ENCODE measurements around the gene CCNE1. TPM values are rescaled to one million over a fixed set of nuclear protein-coding genes. Genes with fewer than 3 reads are reported as not detected.
"Not testable (repeated sequence)": the region's sequence is repeated elsewhere in the genome, so short reads cannot be mapped to it uniquely, and the experiment has no call there.

CCNE1 gene
- total RNA-seq, 2 experiments from 2014 or later = 29.3 to 29.7 TPM

DNA sequence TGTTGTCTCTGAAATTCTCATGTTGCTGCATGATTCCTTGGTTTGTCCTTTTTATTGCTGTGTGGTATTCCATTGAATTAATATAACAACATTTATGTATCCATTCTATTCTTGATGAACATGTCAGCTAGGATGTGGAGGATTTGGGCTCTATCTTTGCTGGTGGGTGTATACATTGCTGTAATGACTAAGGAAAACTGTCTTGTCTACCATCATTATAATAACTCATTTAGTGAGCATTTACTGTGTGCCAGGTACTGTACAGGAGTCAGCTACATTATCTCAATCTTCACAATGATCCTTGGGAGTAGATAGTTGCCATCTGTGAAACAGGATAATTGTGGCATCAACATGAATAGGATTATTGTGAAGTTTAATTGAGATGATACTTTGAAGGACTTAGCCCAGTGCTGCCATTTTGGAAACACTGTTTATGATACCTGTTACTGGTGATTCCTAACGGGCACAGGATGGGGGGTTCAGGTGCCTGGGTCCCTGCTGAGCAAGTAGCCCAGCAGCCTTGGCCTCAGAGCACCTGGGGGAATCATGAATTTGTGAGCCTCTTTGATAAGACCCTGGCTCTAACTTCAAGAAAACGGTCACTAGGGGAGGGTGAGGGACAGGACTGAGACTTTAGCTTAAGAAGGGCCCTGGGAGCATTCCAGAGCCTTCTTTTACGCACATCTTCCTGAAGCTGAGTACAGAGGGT is 1.8 kb upstream of the CCNE1 start:
- DNase-seq = no peak
- POLR2A ChIA-PET = no interaction called here
- intact Hi-C loops (cut with micrococcal nuclease) = loop anchor here (2.0 kb wide), 1 partner anchor 27 kb away; no protein-coding TSS in a partner anchor
- Mint-ChIP-seq H3K4me1 (ENCODE audit: low read depth) (peaks cover 20% of the 10 kb centered on the region), H3K9me3 (no peaks in the 10 kb centered on the region), H3K27me3 (no peaks in the 10 kb centered on the region), H3K27ac (peak overlapping the region; percentile 86), H3K4me3 (peak overlapping the region; percentile 82), H3K36me3 (peaks cover 12% of the 10 kb centered on the region)
- CTCF ChIA-PET = no interaction called here

DNA sequence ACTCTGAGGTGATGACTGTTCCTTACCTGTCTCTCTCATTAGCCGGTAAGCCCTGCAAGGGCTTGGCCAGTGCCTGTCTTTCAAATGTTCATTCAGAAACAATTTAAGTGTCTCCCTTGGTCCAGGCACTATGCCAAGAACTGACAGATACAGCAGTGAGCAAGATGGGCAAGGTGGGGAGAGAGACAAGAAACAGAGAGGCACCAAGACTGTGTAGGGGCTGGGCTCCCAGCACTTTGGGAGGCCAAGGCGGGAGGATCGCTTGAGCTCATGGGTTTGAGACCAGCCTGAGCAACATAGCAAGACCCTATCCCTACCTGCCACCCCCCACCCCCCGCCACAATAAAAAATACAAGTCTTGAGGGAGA is 1.3 kb upstream of the CCNE1 start:
- Mint-ChIP-seq H3K9me3 (no peaks in the 10 kb centered on the region), H3K36me3 (peaks cover 14% of the 10 kb centered on the region), H3K27me3 (no peaks in the 10 kb centered on the region), H3K27ac (peak overlapping the region; percentile 86), H3K4me1 (ENCODE audit: low read depth) (peaks cover 17% of the 10 kb centered on the region), H3K4me3 (peak overlapping the region; percentile 82)
- intact Hi-C loops (cut with micrococcal nuclease) = loop anchor here (2.0 kb wide), 1 partner anchor 26 kb away; no protein-coding TSS in a partner anchor
- peak; percentile 15 for DNase-seq
- ChIA-PET POLR2A (no interaction called here), CTCF (no interaction called here)

DNA sequence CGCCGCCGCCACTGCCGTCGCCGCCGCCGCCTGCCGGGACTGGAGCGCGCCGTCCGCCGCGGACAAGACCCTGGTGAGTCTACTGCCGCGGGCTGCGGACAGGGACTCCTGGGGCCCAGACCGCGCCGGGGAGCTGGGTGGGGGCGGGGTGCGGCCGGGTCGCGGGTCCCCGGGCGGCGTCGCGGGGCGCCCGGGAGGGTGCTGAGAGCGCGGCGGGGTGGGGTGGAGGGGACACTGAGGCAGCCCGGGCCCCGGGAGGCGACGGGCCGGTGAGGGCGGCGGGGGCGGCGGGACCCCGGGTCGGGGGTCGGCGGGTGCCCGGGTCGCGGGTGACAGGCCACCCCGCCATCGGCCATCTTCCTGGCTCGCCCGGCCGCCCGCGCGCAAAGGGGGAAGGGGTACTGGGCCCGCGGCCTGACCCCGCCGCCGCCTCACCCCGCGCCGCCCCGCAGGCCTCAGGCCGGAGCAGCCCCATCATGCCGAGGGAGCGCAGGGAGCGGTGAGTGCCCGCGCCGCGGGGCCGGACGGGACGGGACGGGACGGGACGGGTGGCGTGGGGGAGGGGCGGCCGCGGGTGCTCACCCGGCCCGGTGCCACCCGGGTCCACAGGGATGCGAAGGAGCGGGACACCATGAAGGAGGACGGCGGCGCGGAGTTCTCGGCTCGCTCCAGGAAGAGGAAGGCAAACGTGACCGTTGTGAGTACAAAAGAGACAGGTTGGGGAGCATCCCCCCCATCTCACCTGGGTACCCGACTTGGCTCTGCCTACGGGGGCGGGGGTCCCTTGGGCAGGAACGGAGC is 489 bp downstream of the CCNE1 start:
- CTCF ChIA-PET = no interaction called here
- Mint-ChIP-seq H3K27me3 (no peaks in the 10 kb centered on the region), H3K36me3 (peaks cover 18% of the 10 kb centered on the region), H3K27ac (peak overlapping the region; percentile 62), H3K4me1 (ENCODE audit: low read depth) (peaks cover 17% of the 10 kb centered on the region), H3K9me3 (no peaks in the 10 kb centered on the region), H3K4me3 (peak overlapping the region; percentile 78)
- DNase-seq = peak; percentile 32
- intact Hi-C loops (cut with micrococcal nuclease) = no loop called here
- POLR2A ChIA-PET = interaction anchor here (0.9 kb wide), 1 partner anchor 32 kb away, joined by 3 read pairs; no protein-coding TSS in a partner anchor

DNA sequence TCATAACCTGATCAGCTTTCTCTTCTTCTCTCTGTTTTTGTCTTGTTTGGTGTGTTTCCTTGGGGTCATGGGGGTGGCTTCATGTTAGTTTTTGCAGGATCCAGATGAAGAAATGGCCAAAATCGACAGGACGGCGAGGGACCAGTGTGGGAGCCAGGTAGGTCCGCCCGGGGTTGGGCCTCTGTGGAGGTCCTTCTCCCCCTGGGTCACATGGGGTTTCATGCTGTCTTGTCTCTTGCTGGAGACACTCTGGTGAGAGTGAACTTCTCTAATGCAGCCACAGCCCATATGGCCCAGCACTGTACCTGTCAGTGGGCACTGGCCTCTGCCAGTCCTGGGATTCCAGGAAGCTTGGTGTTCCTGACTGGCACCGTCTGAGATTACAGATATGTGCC is 1.1 kb downstream of the CCNE1 start:
- Mint-ChIP-seq H3K27me3 (no peaks in the 10 kb centered on the region), H3K9me3 (no peaks in the 10 kb centered on the region), H3K4me1 (ENCODE audit: low read depth) (peaks cover 17% of the 10 kb centered on the region), H3K36me3 (peaks cover 21% of the 10 kb centered on the region), H3K4me3 (peak overlapping the region; percentile 78), H3K27ac (peak overlapping the region; percentile 62)
- ChIA-PET POLR2A (interaction anchor here (0.9 kb wide), 1 partner anchor 31 kb away, joined by 3 read pairs; no protein-coding TSS in a partner anchor), CTCF (no interaction called here)
- intact Hi-C loops (cut with micrococcal nuclease) = no loop called here
- no peak for DNase-seq

DNA sequence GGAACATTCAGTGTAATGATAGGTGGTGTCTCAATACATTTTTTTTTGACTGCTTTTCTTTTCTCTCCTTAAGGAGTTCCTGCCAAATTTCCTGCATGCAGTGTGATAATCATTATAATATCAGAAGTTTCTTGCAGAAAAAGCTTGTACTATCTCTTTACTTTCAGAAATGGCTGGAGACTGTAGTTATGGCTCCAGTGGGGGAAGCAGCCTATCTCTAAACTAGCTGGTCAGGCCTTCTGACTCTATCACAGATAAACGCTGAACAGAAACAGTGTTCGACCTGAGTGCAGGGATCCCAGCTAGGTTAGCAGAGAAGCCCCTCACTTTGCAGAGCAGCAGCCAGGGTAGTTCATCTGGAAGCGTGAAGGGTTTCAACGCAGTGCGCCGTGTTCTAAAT is 1.9 kb downstream of the CCNE1 start:
- H3K27ac Mint-ChIP-seq = no peak overlapping the region
- H3K9me3 Mint-ChIP-seq = no peaks in the 10 kb centered on the region
- peaks cover 21% of the 10 kb centered on the region for H3K36me3 Mint-ChIP-seq
- no peaks in the 10 kb centered on the region for H3K27me3 Mint-ChIP-seq
- ChIA-PET CTCF (interaction anchor here (1.1 kb wide), 1 partner anchor 44 kb away, joined by 3 read pairs; no protein-coding TSS in a partner anchor), POLR2A (interaction anchor here (0.9 kb wide), 1 partner anchor 31 kb away, joined by 3 read pairs; no protein-coding TSS in a partner anchor)
- peaks cover 17% of the 10 kb centered on the region for H3K4me1 Mint-ChIP-seq (ENCODE audit: low read depth)
- intact Hi-C loops (cut with micrococcal nuclease) = no loop called here
- DNase-seq = no peak
- H3K4me3 Mint-ChIP-seq = peak overlapping the region; percentile 69

DNA sequence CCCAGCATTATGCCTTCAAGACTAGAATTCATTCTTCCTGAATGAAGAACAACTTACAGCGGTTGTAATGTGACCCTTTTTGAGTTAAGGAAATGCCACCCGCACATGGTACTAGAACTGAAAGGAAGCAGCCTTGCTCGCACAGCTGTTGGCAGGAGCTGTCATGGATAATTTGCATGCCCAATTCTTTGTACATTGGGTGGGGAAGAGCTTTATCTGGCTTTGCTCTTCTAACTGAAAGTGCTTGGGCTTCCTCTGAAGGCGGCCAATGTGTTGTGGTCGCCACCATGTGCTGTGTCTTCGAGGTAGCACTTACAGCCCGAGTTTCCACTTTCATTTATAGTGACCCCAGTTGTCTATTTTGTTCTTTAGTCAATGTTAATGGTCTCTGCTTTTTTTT is 3.4 kb downstream of the CCNE1 start:
- intact Hi-C loops (cut with micrococcal nuclease) = no loop called here
- H3K27ac Mint-ChIP-seq = no peak overlapping the region
- H3K27me3 Mint-ChIP-seq = no peaks in the 10 kb centered on the region
- peaks cover 12% of the 10 kb centered on the region for H3K4me1 Mint-ChIP-seq (ENCODE audit: low read depth)
- DNase-seq = no peak
- CTCF ChIA-PET = no interaction called here
- POLR2A ChIA-PET = no interaction called here
- no peaks in the 10 kb centered on the region for H3K9me3 Mint-ChIP-seq
- no peak overlapping the region for H3K4me3 Mint-ChIP-seq
- H3K36me3 Mint-ChIP-seq = peaks cover 27% of the 10 kb centered on the region

DNA sequence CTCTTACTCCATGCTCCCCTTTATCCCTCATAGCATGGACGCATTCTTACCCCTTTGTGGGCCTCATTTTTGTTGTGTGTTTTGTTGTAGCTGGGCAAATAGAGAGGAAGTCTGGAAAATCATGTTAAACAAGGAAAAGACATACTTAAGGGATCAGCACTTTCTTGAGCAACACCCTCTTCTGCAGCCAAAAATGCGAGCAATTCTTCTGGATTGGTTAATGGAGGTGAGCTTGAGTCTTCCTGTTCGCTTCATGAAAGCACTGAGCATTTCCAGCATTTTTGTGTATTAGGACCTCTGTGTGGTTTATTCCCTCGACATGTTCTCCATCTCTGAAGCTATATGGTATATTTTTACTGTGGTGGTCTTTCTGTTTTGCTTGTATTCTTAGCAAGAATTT is 5.5 kb downstream of the CCNE1 start:
- Mint-ChIP-seq H3K36me3 (peaks cover 41% of the 10 kb centered on the region), H3K27me3 (no peaks in the 10 kb centered on the region), H3K4me3 (no peak overlapping the region), H3K4me1 (ENCODE audit: low read depth) (peaks cover 9% of the 10 kb centered on the region), H3K27ac (no peak overlapping the region), H3K9me3 (no peaks in the 10 kb centered on the region)
- POLR2A ChIA-PET = no interaction called here
- no peak for DNase-seq
- CTCF ChIA-PET = interaction anchor here (2.0 kb wide), 1 partner anchor 57 kb away, joined by 4 read pairs; no protein-coding TSS in a partner anchor
- intact Hi-C loops (cut with micrococcal nuclease) = no loop called here

DNA sequence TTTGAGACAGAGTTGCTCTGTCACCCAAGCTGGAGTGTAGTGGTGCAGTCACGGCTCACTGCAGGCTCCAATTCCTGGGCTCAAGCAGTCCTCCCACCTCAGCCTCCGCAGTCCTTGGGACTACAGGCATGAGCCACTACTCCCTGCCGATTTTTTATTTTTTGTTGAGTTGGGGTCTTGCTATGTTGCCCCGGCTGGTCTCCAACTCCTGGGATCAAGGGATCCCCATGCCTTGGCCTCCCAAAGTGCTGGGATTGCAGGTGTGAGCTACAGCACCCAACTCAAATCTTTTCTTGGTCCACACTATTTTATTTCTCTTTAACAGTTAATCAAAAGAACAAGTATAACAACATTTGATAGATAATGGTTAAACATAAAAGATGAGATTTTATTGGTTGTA is 7.5 kb downstream of the CCNE1 start:
- CTCF ChIA-PET = interaction anchor here (0.7 to 1.3 kb wide), 2 partner anchors 39 to 323 kb away, joined by 3 to 5 read pairs; no protein-coding TSS in a partner anchor
- POLR2A ChIA-PET = no interaction called here
- DNase-seq = no peak
- Mint-ChIP-seq H3K27me3 (no peaks in the 10 kb centered on the region), H3K9me3 (no peaks in the 10 kb centered on the region), H3K4me1 (ENCODE audit: low read depth) (peaks cover 4% of the 10 kb centered on the region), H3K27ac (no peak overlapping the region), H3K4me3 (no peak overlapping the region), H3K36me3 (peaks cover 44% of the 10 kb centered on the region)
- intact Hi-C loops (cut with micrococcal nuclease) = no loop called here

DNA sequence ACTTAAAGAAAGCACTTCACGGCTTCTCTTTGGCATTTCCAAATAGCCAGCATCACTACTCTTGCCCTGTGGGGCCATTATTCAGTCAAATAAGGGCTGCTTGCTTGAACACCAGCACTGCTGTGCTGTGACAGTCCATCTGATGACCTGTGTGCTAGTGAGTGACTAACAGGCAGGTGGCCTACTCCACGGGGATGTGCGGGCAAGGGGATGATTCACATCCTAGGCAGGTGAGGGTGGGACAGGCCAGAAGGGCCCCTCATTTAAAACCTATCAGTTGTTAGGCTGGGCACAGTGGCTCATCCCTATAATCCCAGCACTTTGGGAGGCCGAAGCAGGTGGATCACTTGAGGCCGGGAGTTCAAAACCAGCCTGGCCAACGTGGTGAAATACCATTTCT is 8.2 kb downstream of the CCNE1 start:
- no peak for DNase-seq
- no peak overlapping the region for H3K4me3 Mint-ChIP-seq
- ChIA-PET POLR2A (no interaction called here), CTCF (interaction anchor here (1.3 kb wide), 1 partner anchor 38 kb away, joined by 5 read pairs; no protein-coding TSS in a partner anchor)
- no peaks in the 10 kb centered on the region for H3K27me3 Mint-ChIP-seq
- no peak overlapping the region for H3K27ac Mint-ChIP-seq
- H3K36me3 Mint-ChIP-seq = peaks cover 43% of the 10 kb centered on the region
- H3K9me3 Mint-ChIP-seq = no peaks in the 10 kb centered on the region
- H3K4me1 Mint-ChIP-seq (ENCODE audit: low read depth) = peaks cover under 1% of the 10 kb centered on the region
- intact Hi-C loops (cut with micrococcal nuclease) = no loop called here

DNA sequence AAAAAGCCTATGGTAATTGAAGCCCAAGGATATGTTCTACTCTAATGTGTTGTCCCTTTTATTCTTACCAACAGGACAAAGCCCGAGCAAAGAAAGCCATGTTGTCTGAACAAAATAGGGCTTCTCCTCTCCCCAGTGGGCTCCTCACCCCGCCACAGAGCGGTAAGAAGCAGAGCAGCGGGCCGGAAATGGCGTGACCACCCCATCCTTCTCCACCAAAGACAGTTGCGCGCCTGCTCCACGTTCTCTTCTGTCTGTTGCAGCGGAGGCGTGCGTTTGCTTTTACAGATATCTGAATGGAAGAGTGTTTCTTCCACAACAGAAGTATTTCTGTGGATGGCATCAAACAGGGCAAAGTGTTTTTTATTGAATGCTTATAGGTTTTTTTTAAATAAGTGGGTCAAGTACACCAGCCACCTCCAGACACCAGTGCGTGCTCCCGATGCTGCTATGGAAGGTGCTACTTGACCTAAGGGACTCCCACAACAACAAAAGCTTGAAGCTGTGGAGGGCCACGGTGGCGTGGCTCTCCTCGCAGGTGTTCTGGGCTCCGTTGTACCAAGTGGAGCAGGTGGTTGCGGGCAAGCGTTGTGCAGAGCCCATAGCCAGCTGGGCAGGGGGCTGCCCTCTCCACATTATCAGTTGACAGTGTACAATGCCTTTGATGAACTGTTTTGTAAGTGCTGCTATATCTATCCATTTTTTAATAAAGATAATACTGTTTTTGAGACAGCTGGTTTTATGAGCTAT is 12.0 kb downstream of the CCNE1 start:
- H3K9me3 Mint-ChIP-seq = no peaks in the 10 kb centered on the region
- H3K4me1 Mint-ChIP-seq (ENCODE audit: low read depth) = no peaks in the 10 kb centered on the region
- ChIA-PET CTCF (no interaction called here), POLR2A (no interaction called here)
- H3K27me3 Mint-ChIP-seq = no peaks in the 10 kb centered on the region
- DNase-seq = no peak
- no peak overlapping the region for H3K4me3 Mint-ChIP-seq
- H3K27ac Mint-ChIP-seq = no peak overlapping the region
- H3K36me3 Mint-ChIP-seq = peaks cover 34% of the 10 kb centered on the region
- intact Hi-C loops (cut with micrococcal nuclease) = no loop called here

DNA sequence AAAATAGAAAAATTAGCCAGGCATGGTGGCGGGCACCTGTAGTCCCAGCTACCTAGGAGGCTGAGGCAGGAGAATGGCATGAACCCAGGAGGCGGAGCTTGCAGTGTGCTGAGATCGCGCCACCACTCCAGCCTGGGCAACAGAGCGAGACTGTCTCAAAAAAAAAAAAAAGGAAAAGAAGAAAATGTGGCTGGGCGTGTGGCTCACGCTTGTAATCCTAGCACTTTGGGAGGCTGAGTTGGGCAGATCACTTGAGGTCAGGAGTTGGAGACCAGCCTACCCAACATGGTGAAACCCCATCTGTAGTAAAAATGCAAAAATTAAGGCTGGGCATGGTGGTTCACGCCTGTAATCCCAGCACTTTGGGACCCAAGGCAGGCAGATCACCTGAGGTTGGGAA is 13.5 kb downstream of the CCNE1 start:
- H3K9me3 Mint-ChIP-seq; H3K27ac Mint-ChIP-seq; intact Hi-C loops (cut with micrococcal nuclease); POLR2A ChIA-PET; H3K4me1 Mint-ChIP-seq (ENCODE audit: low read depth); CTCF ChIA-PET; H3K27me3 Mint-ChIP-seq; H3K4me3 Mint-ChIP-seq; DNase-seq: not testable (repeated sequence)
- peaks cover 29% of the 10 kb centered on the region for H3K36me3 Mint-ChIP-seq

DNA sequence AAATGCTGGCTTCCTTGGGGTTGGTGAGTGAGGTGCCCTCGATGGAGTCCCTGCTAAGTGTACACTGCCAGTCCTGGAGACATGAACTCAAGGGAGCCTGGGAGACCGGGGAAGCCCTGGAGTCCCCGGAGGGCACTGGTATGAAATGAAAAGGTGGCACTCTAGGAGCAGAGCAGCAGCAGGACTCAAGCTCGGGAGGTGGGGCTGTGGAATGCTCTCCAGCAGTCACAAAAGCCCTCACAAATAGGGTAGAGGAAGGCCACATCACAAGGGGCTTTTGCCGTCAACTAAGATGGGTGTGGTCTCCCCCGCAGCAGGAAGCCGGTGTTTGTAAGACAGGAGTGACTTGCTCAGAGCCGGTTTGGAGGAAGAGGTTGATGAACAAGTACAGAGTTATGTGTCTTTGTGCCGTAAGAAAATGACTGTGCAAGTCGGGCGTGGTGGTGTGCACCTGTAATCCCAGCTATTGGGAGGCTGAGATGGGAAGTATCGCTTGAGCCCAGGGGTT is 19.3 kb downstream of the CCNE1 start:
- peak overlapping the region; percentile 69 for H3K4me3 Mint-ChIP-seq
- H3K27ac Mint-ChIP-seq = peak overlapping the region; percentile 89
- no peaks in the 10 kb centered on the region for H3K36me3 Mint-ChIP-seq
- DNase-seq = peak; percentile 84
- no peaks in the 10 kb centered on the region for H3K27me3 Mint-ChIP-seq
- intact Hi-C loops (cut with micrococcal nuclease) = loop anchor here (1.0 to 2.0 kb wide), 2 partner anchors 14 to 20 kb away; partner anchors contain the start of gene CCNE1
- CTCF ChIA-PET = no interaction called here
- H3K9me3 Mint-ChIP-seq = no peaks in the 10 kb centered on the region
- peaks cover 38% of the 10 kb centered on the region for H3K4me1 Mint-ChIP-seq (ENCODE audit: low read depth)
- POLR2A ChIA-PET = no interaction called here

Data from activated CD4-positive, alpha-beta memory T cell treated with anti-CD3 and anti-CD28 coated beads for 36 hours (primary cell).